ENCODE data around the gene FOXL1.

Gene FOXL1

DNA sequence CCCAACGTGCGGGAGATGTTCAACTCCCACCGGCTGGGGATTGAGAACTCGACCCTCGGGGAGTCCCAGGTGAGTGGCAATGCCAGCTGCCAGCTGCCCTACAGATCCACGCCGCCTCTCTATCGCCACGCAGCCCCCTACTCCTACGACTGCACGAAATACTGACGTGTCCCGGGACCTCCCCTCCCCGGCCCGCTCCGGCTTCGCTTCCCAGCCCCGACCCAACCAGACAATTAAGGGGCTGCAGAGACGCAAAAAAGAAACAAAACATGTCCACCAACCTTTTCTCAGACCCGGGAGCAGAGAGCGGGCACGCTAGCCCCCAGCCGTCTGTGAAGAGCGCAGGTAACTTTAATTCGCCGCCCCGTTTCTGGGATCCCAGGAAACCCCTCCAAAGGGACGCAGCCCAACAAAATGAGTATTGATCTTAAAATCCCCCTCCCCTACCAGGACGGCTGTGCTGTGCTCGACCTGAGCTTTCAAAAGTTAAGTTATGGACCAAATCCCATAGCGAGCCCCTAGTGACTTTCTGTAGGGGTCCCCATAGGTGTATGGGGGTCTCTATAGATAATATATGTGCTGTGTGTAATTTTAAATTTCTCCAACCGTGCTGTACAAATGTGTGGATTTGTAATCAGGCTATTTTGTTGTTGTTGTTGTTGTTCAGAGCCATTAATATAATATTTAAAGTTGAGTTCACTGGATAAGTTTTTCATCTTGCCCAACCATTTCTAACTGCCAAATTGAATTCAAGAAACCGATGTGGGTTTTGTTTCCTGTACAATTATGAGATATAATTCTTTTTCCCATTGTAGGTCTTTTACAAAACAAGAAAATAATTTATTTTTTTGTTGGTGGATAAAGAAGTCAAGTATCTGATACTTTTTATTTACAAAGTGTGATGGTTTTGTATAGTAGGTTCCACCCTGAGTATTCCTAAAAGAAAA lies 9.4 kb upstream of the FOXL1 start:
- H3K9ac ChIP-seq (ENCODE audit: insufficient read length) = no peak overlapping the region
- DNase-seq (ENCODE audit: low read depth, low spot score) = no peak
- no peaks in the 10 kb centered on the region for H3K9me3 ChIP-seq (ENCODE audit: low read depth, low read length)
- no peaks in the 10 kb centered on the region for H3K36me3 ChIP-seq (ENCODE audit: insufficient read depth, low read length)
- no peak overlapping the region for H3K4me3 ChIP-seq
- no peak overlapping the region for H3K27ac ChIP-seq
- no peak for TF ChIP-seq EZH2 (IDR thresholded peaks at IDR 0.05)
- no peak for TF ChIP-seq FOXP2 (optimal IDR thresholded peaks at IDR 0.05; ENCODE audit: control extremely low read depth, extremely low read length, insufficient read depth)
- TF ChIP-seq POLR2AphosphoS5 (IDR thresholded peaks at IDR 0.05; ENCODE audit: borderline replicate concordance, low read depth, low read length) = no peak

GRCh38 chr16:86569701-86570447 lies 8.5 kb upstream of the FOXL1 start:
- DNase-seq (ENCODE audit: low read depth, low spot score) = no peak
- TF ChIP-seq EZH2 (IDR thresholded peaks at IDR 0.05) (no peak), POLR2AphosphoS5 (IDR thresholded peaks at IDR 0.05; ENCODE audit: borderline replicate concordance, low read depth, low read length) (no peak), FOXP2 (optimal IDR thresholded peaks at IDR 0.05; ENCODE audit: control extremely low read depth, extremely low read length, insufficient read depth) (no peak)
- no peak overlapping the region for H3K4me3 ChIP-seq
- H3K9ac ChIP-seq (ENCODE audit: insufficient read length) = no peak overlapping the region
- H3K36me3 ChIP-seq (ENCODE audit: insufficient read depth, low read length) = no peaks in the 10 kb centered on the region
- H3K9me3 ChIP-seq (ENCODE audit: low read depth, low read length) = no peaks in the 10 kb centered on the region
- H3K27ac ChIP-seq = no peak overlapping the region

DNA sequence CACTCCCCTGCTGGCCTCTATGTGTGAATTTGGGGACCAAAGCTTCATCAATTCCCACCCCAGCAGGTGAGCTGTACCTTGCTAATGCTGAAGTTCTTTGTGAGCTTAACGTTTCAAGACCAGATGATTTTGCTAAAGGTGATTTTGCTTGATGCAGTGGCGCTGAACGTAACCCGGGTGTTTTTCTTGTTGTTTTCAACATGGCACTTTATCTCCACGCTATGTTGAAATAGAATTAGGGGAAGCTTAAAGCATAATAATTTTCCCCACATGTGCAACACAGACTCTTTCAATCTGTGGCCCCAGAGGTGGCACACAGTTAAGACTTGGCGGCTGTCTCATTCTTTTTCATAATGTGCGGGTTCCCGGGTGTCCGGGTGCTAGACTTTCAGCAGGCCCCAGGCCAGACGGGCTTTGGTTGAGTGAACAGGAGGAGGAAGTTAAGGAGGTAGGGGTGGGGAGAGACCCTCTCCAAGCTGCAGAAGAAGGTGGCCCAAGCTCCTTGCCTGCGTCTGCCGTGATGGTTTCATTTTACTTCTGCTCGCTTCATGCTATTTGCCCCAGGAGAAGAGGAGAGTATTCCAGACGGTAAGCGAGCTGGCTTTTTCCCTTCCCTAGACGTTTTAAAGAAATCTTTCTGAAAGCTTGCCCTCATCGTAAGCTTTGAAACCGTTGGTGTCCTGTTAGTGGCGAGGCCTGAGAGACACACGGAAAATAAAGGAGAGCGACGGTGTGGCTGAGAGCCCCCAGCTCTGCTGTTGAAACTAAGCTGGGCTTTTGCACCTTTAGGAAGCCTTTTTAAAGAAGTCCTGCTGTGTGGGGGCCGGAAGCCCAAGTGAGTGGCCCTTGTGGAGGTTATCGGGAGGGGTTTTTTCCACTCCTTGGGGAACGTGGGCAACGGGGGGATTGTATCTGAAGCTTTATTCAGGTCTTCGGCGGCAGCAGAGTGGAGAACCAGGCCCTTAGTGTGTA lies 7.5 kb upstream of the FOXL1 start:
- no peak for DNase-seq (ENCODE audit: low read depth, low spot score)
- TF ChIP-seq EZH2 (IDR thresholded peaks at IDR 0.05) (no peak), FOXP2 (optimal IDR thresholded peaks at IDR 0.05; ENCODE audit: control extremely low read depth, extremely low read length, insufficient read depth) (no peak), POLR2AphosphoS5 (IDR thresholded peaks at IDR 0.05; ENCODE audit: borderline replicate concordance, low read depth, low read length) (no peak)
- no peaks in the 10 kb centered on the region for H3K9me3 ChIP-seq (ENCODE audit: low read depth, low read length)
- H3K9ac ChIP-seq (ENCODE audit: insufficient read length) = no peak overlapping the region
- H3K27ac ChIP-seq = no peak overlapping the region
- no peaks in the 10 kb centered on the region for H3K36me3 ChIP-seq (ENCODE audit: insufficient read depth, low read length)
- H3K4me3 ChIP-seq = no peak overlapping the region

DNA sequence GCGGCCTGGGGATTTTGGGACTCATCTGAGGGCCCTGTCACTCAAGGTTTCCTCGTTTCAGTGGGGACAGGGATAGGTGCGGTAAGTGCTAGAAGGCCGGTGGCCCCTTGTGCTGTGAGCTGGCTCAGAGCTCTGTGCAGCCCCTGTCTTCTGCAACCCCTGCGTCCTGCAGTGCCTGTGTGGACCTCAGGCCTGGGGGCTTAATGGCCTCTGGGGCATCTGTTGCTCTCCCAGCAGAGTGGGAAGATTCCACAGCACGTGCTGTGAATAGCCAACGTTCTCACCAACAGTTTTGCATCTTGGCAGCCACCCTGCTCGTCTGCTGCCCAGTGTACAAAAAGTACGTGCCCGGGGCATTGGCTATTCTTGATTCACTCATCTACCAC lies 6.8 kb upstream of the FOXL1 start:
- Histone ChIP-seq H3K9ac (ENCODE audit: insufficient read length) (no peak overlapping the region), H3K27ac (no peak overlapping the region), H3K9me3 (ENCODE audit: low read depth, low read length) (no peaks in the 10 kb centered on the region), H3K36me3 (ENCODE audit: insufficient read depth, low read length) (no peaks in the 10 kb centered on the region), H3K4me3 (no peak overlapping the region)
- DNase-seq (ENCODE audit: low read depth, low spot score) = no peak
- TF ChIP-seq FOXP2 (optimal IDR thresholded peaks at IDR 0.05; ENCODE audit: control extremely low read depth, extremely low read length, insufficient read depth) (no peak), EZH2 (IDR thresholded peaks at IDR 0.05) (no peak), POLR2AphosphoS5 (IDR thresholded peaks at IDR 0.05; ENCODE audit: borderline replicate concordance, low read depth, low read length) (no peak)

- Histone ChIP-seq H3K36me3 (ENCODE audit: insufficient read depth, low read length) (no peaks in the 10 kb centered on the region), H3K27ac (no peak overlapping the region), H3K4me3 (no peak overlapping the region), H3K9me3 (ENCODE audit: low read depth, low read length) (no peaks in the 10 kb centered on the region), H3K9ac (ENCODE audit: insufficient read length) (no peak overlapping the region)
- no peak for DNase-seq (ENCODE audit: low read depth, low spot score)
- no peak for TF ChIP-seq EZH2 (IDR thresholded peaks at IDR 0.05)
- no peak for TF ChIP-seq FOXP2 (optimal IDR thresholded peaks at IDR 0.05; ENCODE audit: control extremely low read depth, extremely low read length, insufficient read depth)
- no peak for TF ChIP-seq POLR2AphosphoS5 (IDR thresholded peaks at IDR 0.05; ENCODE audit: borderline replicate concordance, low read depth, low read length)
Measured at GRCh38 chr16:86572041-86572521, 6.3 kb upstream of the FOXL1 start.

- no peaks in the 10 kb centered on the region for H3K36me3 ChIP-seq (ENCODE audit: insufficient read depth, low read length)
- no peak overlapping the region for H3K27ac ChIP-seq
- no peak for DNase-seq (ENCODE audit: low read depth, low spot score)
- no peaks in the 10 kb centered on the region for H3K9me3 ChIP-seq (ENCODE audit: low read depth, low read length)
- H3K9ac ChIP-seq (ENCODE audit: insufficient read length) = no peak overlapping the region
- no peak overlapping the region for H3K4me3 ChIP-seq
- TF ChIP-seq FOXP2 (optimal IDR thresholded peaks at IDR 0.05; ENCODE audit: control extremely low read depth, extremely low read length, insufficient read depth) (no peak), EZH2 (IDR thresholded peaks at IDR 0.05) (no peak), POLR2AphosphoS5 (IDR thresholded peaks at IDR 0.05; ENCODE audit: borderline replicate concordance, low read depth, low read length) (no peak)
Measured at GRCh38 chr16:86572606-86573005, 5.7 kb upstream of the FOXL1 start.

- TF ChIP-seq POLR2AphosphoS5 (IDR thresholded peaks at IDR 0.05; ENCODE audit: borderline replicate concordance, low read depth, low read length) = no peak
- no peak for TF ChIP-seq FOXP2 (optimal IDR thresholded peaks at IDR 0.05; ENCODE audit: control extremely low read depth, extremely low read length, insufficient read depth)
- no peak for TF ChIP-seq EZH2 (IDR thresholded peaks at IDR 0.05)
- Histone ChIP-seq H3K36me3 (ENCODE audit: insufficient read depth, low read length) (no peaks in the 10 kb centered on the region), H3K27ac (no peak overlapping the region), H3K9ac (ENCODE audit: insufficient read length) (no peak overlapping the region), H3K4me3 (no peak overlapping the region), H3K9me3 (ENCODE audit: low read depth, low read length) (no peaks in the 10 kb centered on the region)
- DNase-seq (ENCODE audit: low read depth, low spot score) = no peak
Measured at GRCh38 chr16:86573215-86573614, 5.1 kb upstream of the FOXL1 start.
